ENCODE data around the gene OR14K1.

The OR14K1 gene

GRCh38 chr1:247738315-247738714 lies at the start of gene OR14K1:
Gene OR14K1, plus strand, starts transcription at chr1:247738615. Its CDS starts 0 bp downstream, at chr1:247738615.
- no peak for TF ChIP-seq EP300 (IDR thresholded peaks at IDR 0.05; ENCODE audit: borderline replicate concordance)
- TF ChIP-seq MAX (IDR thresholded peaks at IDR 0.05), result no peak
- TF ChIP-seq YY1 (IDR thresholded peaks at IDR 0.05; ENCODE audit: low read depth), result no peak
- TF ChIP-seq FOXM1 (IDR thresholded peaks at IDR 0.05; ENCODE audit: borderline replicate concordance, low read depth), result no peak
- TF ChIP-seq RAD21 (IDR thresholded peaks at IDR 0.05; ENCODE audit: low read depth), result no peak
- no peak for TF ChIP-seq REST (IDR thresholded peaks at IDR 0.05; ENCODE audit: low read depth)
- TF ChIP-seq USF1 (IDR thresholded peaks at IDR 0.05), result no peak
- no peak for TF ChIP-seq NFIC (IDR thresholded peaks at IDR 0.05)
- TF ChIP-seq TAF1 (IDR thresholded peaks at IDR 0.05; ENCODE audit: low read depth), result no peak
- TF ChIP-seq EGR1 (IDR thresholded peaks at IDR 0.05), result no peak
- TF ChIP-seq ZBTB7A (IDR thresholded peaks at IDR 0.05; ENCODE audit: low read depth), result no peak
- TF ChIP-seq CEBPB (IDR thresholded peaks at IDR 0.05), result no peak
- no peak for TF ChIP-seq CREB1 (IDR thresholded peaks at IDR 0.05; ENCODE audit: low read depth)
- TF ChIP-seq TEAD4 (IDR thresholded peaks at IDR 0.05), result no peak

GRCh38 chr1:247701338-247701737 lies 37.1 kb upstream of the OR14K1 start:
- TF ChIP-seq RAD21 (IDR thresholded peaks at IDR 0.05; ENCODE audit: low read depth) (no peak), NFIC (IDR thresholded peaks at IDR 0.05) (no peak), USF1 (IDR thresholded peaks at IDR 0.05) (no peak), TEAD4 (IDR thresholded peaks at IDR 0.05) (no peak), TAF1 (IDR thresholded peaks at IDR 0.05; ENCODE audit: low read depth) (no peak), MAX (IDR thresholded peaks at IDR 0.05) (no peak), CREB1 (IDR thresholded peaks at IDR 0.05; ENCODE audit: low read depth) (no peak), CEBPB (IDR thresholded peaks at IDR 0.05) (no peak), EGR1 (IDR thresholded peaks at IDR 0.05) (no peak), REST (IDR thresholded peaks at IDR 0.05; ENCODE audit: low read depth) (no peak), EP300 (IDR thresholded peaks at IDR 0.05; ENCODE audit: borderline replicate concordance) (no peak), FOXM1 (IDR thresholded peaks at IDR 0.05; ENCODE audit: borderline replicate concordance, low read depth) (no peak), ZBTB7A (IDR thresholded peaks at IDR 0.05; ENCODE audit: low read depth) (no peak), TCF12 (IDR thresholded peaks at IDR 0.05; ENCODE audit: low read depth) (no peak), YY1 (IDR thresholded peaks at IDR 0.05; ENCODE audit: low read depth) (no peak)

GRCh38 chr1:247713753-247714152 lies 24.7 kb upstream of the OR14K1 start:
- TF ChIP-seq CREB1 (IDR thresholded peaks at IDR 0.05; ENCODE audit: low read depth) (no peak), ZBTB7A (IDR thresholded peaks at IDR 0.05; ENCODE audit: low read depth) (no peak), MAX (IDR thresholded peaks at IDR 0.05) (no peak), REST (IDR thresholded peaks at IDR 0.05; ENCODE audit: low read depth) (no peak), USF1 (IDR thresholded peaks at IDR 0.05) (no peak), RAD21 (IDR thresholded peaks at IDR 0.05; ENCODE audit: low read depth) (no peak), CEBPB (IDR thresholded peaks at IDR 0.05) (no peak), TCF12 (IDR thresholded peaks at IDR 0.05; ENCODE audit: low read depth) (no peak), TAF1 (IDR thresholded peaks at IDR 0.05; ENCODE audit: low read depth) (no peak), EP300 (IDR thresholded peaks at IDR 0.05; ENCODE audit: borderline replicate concordance) (no peak), TEAD4 (IDR thresholded peaks at IDR 0.05) (no peak), NFIC (IDR thresholded peaks at IDR 0.05) (no peak), FOXM1 (IDR thresholded peaks at IDR 0.05; ENCODE audit: borderline replicate concordance, low read depth) (no peak), YY1 (IDR thresholded peaks at IDR 0.05; ENCODE audit: low read depth) (no peak), EGR1 (IDR thresholded peaks at IDR 0.05) (no peak)

Measured in Ishikawa (cell line).